ENCODE data around the gene RNF166.

The RNF166 gene

DNA sequence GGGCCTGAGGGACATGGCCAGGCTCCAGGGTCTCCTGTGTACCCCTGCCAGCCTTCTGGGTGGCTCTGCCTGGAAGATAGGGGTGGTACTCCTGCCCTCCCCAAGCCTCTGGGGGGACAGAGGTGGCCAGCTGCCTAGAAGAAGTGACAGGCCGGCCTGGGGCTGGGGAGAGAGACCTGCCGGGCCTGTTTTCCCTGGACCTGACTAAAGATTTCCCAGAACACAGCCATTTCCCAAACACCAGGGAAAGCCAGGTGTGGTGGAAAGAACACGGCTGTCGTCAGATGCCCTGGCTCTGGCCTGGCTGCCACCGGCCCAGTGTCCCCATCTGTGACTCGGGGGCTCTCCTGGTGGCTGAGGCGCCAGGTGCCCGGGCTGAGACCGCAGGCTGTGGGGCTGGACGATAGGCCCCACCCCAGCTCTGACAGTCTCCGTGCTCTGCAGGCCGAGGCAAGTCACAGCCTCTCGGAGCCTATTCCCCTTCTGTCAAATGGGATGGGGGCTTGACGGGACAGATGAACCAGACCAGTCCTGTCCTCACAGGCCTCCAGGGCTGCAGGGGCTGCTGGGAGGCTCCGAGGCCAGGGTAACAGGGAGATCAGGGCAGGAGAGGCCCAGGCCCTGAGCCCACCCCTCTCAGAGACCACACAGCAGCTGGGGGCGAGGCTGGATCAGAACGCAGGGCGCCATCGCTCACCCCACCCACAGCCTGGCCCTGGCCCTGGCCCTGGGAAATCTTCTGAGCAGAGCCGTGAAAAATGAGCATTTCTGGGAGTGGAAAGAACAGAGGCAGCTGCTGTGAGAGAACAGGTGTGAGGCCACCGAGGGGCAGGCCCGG lies 33.1 kb upstream of the RNF166 start:
- no peak for DNase-seq

- DNase-seq, result no peak
These were observed 32.2 kb upstream of the RNF166 start for GRCh38 chr16:88738151-88739084.

- DNase-seq, result peak; percentile 68
These were observed 31.3 kb upstream of the RNF166 start for GRCh38 chr16:88737298-88738150.

DNA sequence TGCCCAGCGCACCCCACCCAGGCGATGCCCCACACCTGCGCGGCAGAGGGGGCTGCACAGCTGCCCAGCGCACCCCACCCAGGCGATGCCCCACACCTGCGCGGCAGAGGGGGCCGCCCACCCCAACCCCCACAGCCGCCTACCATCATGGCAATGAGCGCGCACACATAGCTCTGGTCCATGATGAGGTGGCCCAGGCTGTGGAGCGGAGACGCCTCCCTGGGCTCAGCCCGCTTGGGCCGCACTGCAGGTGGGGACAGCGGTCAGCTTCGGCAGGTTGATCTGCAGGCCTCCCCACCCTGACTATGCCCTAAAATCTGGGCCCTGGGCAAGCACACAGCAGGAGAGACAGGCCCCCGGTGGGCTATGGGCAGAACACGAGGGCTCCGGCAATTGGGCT lies 30.3 kb upstream of the RNF166 start:
- no peak for DNase-seq

DNA sequence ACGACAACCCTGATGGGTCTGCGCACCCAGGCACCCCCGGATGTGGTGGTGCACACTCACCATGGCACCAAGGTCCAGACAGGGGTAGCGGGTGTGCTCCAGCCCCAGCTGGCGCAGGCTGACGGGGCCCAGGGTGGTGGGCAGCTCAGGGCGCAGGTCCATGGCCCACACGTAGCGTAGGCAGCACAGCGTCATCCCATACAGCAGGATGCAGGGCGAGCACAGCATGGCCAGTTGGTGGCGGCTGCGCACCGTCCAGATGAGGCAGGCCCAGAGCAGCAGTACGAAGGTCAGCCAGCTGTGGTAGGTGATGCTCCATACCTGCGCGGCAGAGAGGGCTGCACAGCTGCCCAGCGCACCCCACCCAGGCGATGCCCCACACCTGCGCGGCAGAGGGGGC lies 29.9 kb upstream of the RNF166 start:
- DNase-seq, result no peak

GRCh38 chr16:88735616-88736015 lies 29.4 kb upstream of the RNF166 start:
- no peak for DNase-seq

DNA sequence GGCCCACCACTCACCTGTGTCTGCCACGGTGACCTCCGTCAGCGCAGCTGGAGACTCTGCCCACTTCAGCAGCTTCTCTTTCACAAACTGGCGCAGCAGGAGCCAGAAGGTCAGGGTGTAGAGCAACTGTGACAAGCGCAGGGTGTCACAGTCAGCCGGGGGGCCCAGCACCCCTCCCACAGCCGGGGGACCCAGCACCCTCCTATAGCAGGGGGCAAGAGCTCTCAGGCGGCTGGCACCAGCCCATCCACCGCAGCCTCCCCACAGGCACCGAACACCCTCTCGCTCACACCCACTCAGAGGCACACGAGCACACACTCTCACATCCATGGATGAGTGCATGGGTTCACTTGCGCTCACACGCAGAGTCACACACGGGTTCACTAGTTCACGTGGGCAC lies 28.9 kb upstream of the RNF166 start:
- no peak for DNase-seq

GRCh38 chr16:88734361-88734728 lies 28.1 kb upstream of the RNF166 start:
- DNase-seq, result no peak

DNA sequence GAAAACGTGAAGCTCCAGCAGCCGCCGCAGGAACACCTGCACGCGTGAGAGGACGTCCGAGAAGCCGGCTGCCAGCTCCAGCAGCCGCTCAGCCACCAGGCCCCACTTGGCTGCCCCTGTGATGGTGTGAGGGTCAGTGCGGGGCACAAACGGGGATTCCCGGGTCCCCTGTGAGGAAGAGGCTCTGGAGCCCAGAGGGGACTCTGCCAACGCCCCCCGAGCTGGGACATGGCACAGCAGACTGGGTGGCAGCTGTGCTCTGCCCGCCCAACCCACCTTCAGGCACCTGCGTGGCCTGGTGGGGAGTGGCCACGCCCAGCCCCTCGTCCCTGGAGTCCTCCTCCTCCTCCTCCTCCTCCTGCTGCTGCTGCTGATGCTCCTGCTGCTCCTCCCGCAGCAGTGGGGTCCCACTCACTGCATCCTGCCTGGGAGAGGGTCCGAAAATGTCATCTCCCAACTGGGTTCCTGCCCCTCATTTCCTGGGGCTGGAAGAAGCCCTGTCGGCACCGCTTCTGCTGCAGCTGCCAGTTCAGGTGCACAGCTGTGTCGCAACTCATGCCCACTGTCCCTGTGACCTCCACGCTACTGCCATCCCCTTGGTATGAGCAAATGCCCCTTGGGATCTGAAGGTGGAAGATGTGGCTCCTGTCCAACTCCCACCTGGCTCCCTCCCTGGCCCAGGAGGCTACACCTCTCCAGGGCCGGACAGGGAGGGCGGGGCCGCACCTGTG lies 27.6 kb upstream of the RNF166 start:
- DNase-seq, result no peak

DNA sequence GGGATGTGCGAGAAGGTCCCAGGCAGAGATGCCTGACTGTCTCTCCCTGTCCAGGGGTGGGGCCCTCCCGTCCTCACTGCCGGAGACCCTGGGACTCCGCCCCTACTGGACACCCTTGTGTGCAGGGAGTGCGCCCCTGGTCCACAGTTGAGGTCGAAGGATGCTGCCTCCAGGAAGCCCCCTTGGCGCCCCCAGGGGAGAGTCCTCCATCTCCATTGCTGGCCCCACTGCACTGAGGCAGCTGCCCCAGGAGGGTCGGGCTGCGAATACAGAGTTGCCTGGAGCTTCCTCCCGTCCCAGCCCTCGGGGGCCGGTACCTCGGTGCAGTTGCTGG lies 26.7 kb upstream of the RNF166 start:
- DNase-seq, result no peak

GRCh38 chr16:88732172-88732960 lies 26.2 kb upstream of the RNF166 start:
- DNase-seq, result no peak

DNA sequence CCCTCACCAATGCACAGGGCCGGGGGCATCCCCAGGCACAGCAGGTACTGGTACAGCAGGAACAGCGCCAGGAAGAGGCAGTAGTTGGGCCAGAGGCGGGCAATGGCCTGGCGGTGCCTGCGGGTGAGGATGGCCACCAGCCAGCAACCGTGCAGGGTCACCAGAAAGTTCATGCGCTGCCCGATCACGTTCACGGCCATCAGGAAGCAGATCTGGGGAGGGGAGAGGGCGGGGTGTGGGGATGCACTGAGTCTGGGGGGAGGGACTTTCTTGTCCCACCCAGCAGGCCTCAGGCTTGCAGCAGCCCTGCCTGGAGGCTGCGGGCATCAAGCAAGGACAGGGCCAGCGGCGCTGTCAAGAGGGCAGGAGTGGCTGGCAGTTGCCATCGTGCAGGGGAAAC lies 25.5 kb upstream of the RNF166 start:
- no peak for DNase-seq

- no peak for DNase-seq
These were observed 24.7 kb upstream of the RNF166 start for GRCh38 chr16:88730632-88731607.

GRCh38 chr16:88727871-88728270 lies 21.7 kb upstream of the RNF166 start:
- no peak for DNase-seq

GRCh38 chr16:88726981-88727380 lies 20.8 kb upstream of the RNF166 start:
- DNase-seq, result no peak

- DNase-seq, result no peak
These were observed 20.2 kb upstream of the RNF166 start for GRCh38 chr16:88726408-88726749.

DNA sequence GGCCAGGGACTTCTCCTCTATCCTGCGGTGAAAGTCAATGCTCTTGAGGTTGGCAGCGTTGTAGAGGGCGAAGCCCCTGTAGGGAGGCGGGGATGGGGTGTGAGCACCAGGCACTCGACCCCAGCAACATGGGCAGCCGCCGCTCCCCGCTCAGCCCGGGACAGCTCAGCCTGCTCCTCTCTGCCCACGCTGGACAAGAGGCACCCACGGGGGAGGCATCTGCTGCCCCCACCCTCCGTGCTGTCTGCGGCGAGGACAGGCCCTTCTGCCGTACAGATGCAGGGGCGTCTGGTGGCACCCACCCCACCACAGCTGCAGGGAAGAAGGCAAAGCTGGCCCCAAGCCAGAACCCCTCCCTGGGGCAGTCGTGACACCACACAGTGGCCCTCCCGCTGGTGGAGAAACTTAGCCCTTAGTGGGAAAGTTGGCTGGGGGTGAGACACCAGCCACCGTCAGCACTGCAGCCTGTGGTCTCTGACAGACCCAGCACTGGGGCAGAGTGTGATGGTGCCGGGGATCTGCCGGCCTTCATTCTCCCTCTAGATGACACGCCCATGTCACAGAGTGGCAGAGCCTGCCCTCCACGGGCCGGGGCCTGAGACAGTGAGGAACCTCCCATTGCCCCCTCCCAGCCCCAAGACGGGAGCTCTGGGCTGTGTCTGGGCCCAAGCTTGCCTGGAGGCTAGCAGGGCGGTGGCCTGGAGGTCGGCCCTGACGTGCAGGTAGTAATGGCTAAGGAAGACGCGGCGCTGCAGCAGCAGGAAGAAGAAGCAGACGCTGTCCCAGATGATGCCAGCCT lies 19.6 kb upstream of the RNF166 start:
- no peak for DNase-seq

DNA sequence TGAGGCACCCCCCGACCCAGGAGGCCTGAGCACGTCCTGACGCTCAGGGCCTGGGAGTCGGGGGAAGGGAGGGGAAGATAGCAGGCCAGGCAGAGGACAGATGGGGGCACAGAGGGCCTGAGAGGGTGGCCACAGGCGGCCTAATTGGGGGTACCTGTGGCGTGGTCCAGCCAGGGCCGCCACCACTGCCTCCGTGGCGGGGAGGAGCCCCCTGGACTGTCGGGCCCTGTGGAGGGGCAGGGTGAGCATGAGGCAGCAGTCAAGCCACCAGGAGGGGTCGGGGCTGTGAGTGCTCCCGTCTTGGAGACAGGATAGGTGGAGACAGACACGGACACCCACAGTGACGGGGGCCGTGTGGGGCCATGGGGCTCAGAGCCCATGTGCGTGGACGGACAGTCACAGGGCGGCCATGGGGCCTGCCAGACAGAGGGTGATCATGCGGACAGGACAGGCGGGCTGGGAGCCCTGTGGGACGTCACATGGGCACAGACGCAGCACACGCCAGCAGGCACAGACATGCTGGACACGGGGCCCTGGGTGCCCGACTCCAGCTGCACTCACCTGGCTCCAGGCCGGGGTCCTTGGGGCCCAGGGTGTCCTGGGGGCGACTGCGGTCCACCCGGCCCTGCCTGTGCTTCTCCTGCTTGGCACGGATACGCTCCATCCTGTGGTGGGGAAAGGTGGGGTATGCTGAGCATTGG lies 18.8 kb upstream of the RNF166 start:
- DNase-seq, result no peak

GRCh38 chr16:88723911-88724310 lies 17.7 kb upstream of the RNF166 start:
- DNase-seq, result no peak

Measured in activated naive CD4-positive, alpha-beta T cell treated with Interleukin-2 at 50 U/mL for 16 hours (primary cell).